ENCODE results near the gene RPS17.
"Not testable (repeated sequence)": the region's sequence is repeated elsewhere in the genome, so short reads cannot be mapped to it uniquely, and the experiment has no call there.

DNA sequence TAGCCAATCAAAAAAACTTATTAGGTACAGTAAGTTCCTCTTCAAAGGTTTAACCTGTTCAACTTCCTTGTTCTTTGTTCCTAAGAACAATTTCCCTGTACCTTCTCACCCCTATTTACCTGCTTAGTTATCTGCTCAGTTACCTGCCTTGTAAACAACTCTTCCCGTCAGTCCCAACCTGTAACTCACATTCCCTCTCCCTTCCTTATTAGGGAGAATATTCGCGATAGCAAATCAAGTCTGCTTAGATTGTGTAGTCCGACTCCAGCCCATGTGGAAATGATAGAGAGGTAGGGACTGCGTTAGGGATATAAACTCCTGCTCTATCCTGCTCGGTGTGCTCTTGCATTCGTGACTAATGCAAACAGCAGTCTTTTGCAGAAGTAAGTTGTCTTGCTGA is 53.2 kb downstream of the RPS17 start:
- not testable (repeated sequence) for TF ChIP-seq CREM (CRISPR knock-in tag; IDR thresholded peaks at IDR 0.05); SMAD3 (CRISPR knock-in tag; IDR thresholded peaks at IDR 0.05; ENCODE audit: borderline replicate concordance); CREB1 (CRISPR knock-in tag; IDR thresholded peaks at IDR 0.05); TEAD1 (CRISPR knock-in tag; IDR thresholded peaks at IDR 0.05); ZNF317 (CRISPR knock-in tag; IDR thresholded peaks at IDR 0.05; ENCODE audit: borderline replicate concordance, low read depth); TP53 (CRISPR knock-in tag; IDR thresholded peaks at IDR 0.05); IRF2 (CRISPR knock-in tag; IDR thresholded peaks at IDR 0.05; ENCODE audit: borderline replicate concordance, low read depth); KAT7 (CRISPR knock-in tag; IDR thresholded peaks at IDR 0.05; ENCODE audit: borderline replicate concordance)
- TF ChIP-seq, protein P1, sequence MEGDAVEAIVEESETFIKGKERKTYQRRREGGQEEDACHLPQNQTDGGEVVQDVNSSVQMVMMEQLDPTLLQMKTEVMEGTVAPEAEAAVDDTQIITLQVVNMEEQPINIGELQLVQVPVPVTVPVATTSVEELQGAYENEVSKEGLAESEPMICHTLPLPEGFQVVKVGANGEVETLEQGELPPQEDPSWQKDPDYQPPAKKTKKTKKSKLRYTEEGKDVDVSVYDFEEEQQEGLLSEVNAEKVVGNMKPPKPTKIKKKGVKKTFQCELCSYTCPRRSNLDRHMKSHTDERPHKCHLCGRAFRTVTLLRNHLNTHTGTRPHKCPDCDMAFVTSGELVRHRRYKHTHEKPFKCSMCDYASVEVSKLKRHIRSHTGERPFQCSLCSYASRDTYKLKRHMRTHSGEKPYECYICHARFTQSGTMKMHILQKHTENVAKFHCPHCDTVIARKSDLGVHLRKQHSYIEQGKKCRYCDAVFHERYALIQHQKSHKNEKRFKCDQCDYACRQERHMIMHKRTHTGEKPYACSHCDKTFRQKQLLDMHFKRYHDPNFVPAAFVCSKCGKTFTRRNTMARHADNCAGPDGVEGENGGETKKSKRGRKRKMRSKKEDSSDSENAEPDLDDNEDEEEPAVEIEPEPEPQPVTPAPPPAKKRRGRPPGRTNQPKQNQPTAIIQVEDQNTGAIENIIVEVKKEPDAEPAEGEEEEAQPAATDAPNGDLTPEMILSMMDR (IDR thresholded peaks at IDR 0.05): not testable (repeated sequence)
- TF ChIP-seq, protein P2, sequence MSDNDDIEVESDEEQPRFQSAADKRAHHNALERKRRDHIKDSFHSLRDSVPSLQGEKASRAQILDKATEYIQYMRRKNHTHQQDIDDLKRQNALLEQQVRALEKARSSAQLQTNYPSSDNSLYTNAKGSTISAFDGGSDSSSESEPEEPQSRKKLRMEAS (CRISPR knock-in tag; IDR thresholded peaks at IDR 0.05): not testable (repeated sequence)
- TF ChIP-seq, protein P3, sequence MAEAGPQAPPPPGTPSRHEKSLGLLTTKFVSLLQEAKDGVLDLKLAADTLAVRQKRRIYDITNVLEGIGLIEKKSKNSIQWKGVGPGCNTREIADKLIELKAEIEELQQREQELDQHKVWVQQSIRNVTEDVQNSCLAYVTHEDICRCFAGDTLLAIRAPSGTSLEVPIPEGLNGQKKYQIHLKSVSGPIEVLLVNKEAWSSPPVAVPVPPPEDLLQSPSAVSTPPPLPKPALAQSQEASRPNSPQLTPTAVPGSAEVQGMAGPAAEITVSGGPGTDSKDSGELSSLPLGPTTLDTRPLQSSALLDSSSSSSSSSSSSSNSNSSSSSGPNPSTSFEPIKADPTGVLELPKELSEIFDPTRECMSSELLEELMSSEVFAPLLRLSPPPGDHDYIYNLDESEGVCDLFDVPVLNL (CRISPR knock-in tag; IDR thresholded peaks at IDR 0.05; ENCODE audit: borderline replicate concordance, low read depth): not testable (repeated sequence)
- TF ChIP-seq, protein P4, sequence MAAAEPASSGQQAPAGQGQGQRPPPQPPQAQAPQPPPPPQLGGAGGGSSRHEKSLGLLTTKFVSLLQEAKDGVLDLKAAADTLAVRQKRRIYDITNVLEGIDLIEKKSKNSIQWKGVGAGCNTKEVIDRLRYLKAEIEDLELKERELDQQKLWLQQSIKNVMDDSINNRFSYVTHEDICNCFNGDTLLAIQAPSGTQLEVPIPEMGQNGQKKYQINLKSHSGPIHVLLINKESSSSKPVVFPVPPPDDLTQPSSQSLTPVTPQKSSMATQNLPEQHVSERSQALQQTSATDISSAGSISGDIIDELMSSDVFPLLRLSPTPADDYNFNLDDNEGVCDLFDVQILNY (CRISPR knock-in tag; IDR thresholded peaks at IDR 0.05): not testable (repeated sequence)

All from WTC11 (cell line).